ENCODE data around the gene NHSL2. TPM values are rescaled to one million over a fixed set of nuclear protein-coding genes. Genes with fewer than 3 reads are reported as not detected.

The NHSL2 gene
- total and polyA plus RNA-seq, 2 of the 13 experiments (the other 11 are each of a cell fraction or from before 2014, with no cell fraction given): not detected

DNA sequence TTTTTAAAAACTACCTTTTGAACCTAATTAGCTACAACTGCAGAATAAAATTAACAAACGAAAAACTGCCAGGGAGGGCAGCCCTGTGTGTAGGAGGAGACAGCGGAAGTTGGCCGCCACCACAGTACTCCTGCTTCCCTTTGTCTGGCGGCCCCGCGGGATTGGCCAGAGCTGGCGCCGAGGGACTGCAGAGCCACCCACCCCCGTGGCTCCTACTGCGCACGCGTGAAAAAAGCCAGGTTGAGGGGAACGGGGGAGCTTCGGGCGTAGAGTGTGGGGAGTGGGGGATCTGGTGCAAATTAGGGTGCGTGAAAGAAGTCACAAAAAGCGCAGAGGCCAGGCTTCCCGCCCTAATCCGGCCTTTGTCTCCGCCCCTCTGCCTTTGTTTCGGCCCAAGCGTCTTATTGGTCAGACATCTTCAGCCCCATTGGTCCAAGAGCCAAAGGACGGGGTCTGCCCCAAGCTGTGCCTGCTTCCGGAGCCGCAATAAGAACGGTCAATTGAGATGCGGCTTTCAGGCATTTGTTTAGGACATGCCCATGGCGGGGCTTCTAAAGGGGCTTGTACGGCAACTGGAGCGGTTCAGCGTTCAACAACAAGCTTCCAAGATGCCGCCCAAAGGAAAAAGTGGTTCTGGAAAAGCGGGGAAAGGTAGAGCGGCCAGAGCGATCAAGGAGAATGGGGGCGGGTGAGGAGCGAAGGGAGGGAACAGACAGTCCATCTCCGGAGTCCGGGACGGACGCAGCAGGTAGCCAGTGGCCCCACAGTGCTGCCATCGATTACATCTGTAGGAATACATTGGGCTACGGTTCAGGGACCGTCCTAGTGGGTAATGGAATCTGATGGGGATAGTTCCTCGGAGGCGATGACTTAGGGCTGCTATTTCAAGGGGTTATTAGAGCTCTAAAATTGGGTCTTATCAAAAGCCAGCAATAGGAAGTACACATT is 270.8 kb downstream of the NHSL2 start, which contains the start of gene PIN4 (continued):
- TF ChIP-seq MYC (CRISPR knock-in tag; IDR thresholded peaks at IDR 0.05; ENCODE audit: borderline replicate concordance) (no peak; the same call in 1 of the 2 replicates), ZNF614 (CRISPR knock-in tag; IDR thresholded peaks at IDR 0.05; ENCODE audit: borderline replicate concordance) (no peak), SKI (IDR thresholded peaks at IDR 0.05; ENCODE audit: partially characterized antibody) (no peak), SOX13 (IDR thresholded peaks at IDR 0.05) (no peak), SOX13 (CRISPR knock-in tag; conservative IDR thresholded peaks at IDR 0.05 in 1 of 2, IDR thresholded peaks at IDR 0.05 in 1 of 2) (peak in 1 of 2 experiments; percentile 46; a peak in 1 of 4 replicates), NFE2L1 (CRISPR knock-in tag; IDR thresholded peaks at IDR 0.05; ENCODE audit: borderline replicate concordance) (no peak), MZF1 (CRISPR knock-in tag; IDR thresholded peaks at IDR 0.05; ENCODE audit: borderline replicate concordance) (no peak), GATA4 (IDR thresholded peaks at IDR 0.05; ENCODE audit: borderline replicate concordance, low read depth) (no peak), ZNF263 (CRISPR knock-in tag; IDR thresholded peaks at IDR 0.05) (no peak), TSC22D2 (CRISPR knock-in tag; IDR thresholded peaks at IDR 0.05; ENCODE audit: borderline replicate concordance) (no peak), NR2C2 (CRISPR knock-in tag; IDR thresholded peaks at IDR 0.05; ENCODE audit: borderline replicate concordance) (peak; percentile 96), PHF8 (CRISPR knock-in tag; IDR thresholded peaks at IDR 0.05) (peak; percentile 67), HNF4A (CRISPR knock-in tag; IDR thresholded peaks at IDR 0.05) (peak; percentile 72), ZNF329 (CRISPR knock-in tag; IDR thresholded peaks at IDR 0.05; ENCODE audit: low read depth) (no peak), SNRNP70 (IDR thresholded peaks at IDR 0.05; ENCODE audit: low read depth, low read length) (no peak), MTA3 (CRISPR knock-in tag; IDR thresholded peaks at IDR 0.05) (no peak), MLLT10 (CRISPR knock-in tag; IDR thresholded peaks at IDR 0.05) (no peak), TCF12 (IDR thresholded peaks at IDR 0.05) (no peak), TCF12 (CRISPR knock-in tag; IDR thresholded peaks at IDR 0.05) (no peak), ZNF563 (CRISPR knock-in tag; IDR thresholded peaks at IDR 0.05) (no peak), ZNF546 (CRISPR knock-in tag; conservative IDR thresholded peaks at IDR 0.05) (no peak), YEATS2 (CRISPR knock-in tag; IDR thresholded peaks at IDR 0.05; ENCODE audit: borderline replicate concordance) (peak; percentile 74; the same call in 1 of the 2 replicates), GABPB1 (CRISPR knock-in tag; IDR thresholded peaks at IDR 0.05) (peak; percentile 56; the same call in 1 of the 2 replicates), MIER2 (CRISPR knock-in tag; IDR thresholded peaks at IDR 0.05) (no peak), ZNF30 (CRISPR knock-in tag; IDR thresholded peaks at IDR 0.05) (no peak)
- TF ChIP-seq, protein P1, sequence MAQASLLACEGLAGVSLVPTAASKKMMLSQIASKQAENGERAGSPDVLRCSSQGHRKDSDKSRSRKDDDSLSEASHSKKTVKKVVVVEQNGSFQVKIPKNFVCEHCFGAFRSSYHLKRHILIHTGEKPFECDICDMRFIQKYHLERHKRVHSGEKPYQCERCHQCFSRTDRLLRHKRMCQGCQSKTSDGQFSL (CRISPR knock-in tag; IDR thresholded peaks at IDR 0.05): 0 out of 2 replicates have a peak, but pooled peaks have one; percentile 11
- TF ChIP-seq, protein P2, sequence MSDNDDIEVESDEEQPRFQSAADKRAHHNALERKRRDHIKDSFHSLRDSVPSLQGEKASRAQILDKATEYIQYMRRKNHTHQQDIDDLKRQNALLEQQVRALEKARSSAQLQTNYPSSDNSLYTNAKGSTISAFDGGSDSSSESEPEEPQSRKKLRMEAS (IDR thresholded peaks at IDR 0.05): peak; percentile 55
- TF ChIP-seq, protein P3, sequence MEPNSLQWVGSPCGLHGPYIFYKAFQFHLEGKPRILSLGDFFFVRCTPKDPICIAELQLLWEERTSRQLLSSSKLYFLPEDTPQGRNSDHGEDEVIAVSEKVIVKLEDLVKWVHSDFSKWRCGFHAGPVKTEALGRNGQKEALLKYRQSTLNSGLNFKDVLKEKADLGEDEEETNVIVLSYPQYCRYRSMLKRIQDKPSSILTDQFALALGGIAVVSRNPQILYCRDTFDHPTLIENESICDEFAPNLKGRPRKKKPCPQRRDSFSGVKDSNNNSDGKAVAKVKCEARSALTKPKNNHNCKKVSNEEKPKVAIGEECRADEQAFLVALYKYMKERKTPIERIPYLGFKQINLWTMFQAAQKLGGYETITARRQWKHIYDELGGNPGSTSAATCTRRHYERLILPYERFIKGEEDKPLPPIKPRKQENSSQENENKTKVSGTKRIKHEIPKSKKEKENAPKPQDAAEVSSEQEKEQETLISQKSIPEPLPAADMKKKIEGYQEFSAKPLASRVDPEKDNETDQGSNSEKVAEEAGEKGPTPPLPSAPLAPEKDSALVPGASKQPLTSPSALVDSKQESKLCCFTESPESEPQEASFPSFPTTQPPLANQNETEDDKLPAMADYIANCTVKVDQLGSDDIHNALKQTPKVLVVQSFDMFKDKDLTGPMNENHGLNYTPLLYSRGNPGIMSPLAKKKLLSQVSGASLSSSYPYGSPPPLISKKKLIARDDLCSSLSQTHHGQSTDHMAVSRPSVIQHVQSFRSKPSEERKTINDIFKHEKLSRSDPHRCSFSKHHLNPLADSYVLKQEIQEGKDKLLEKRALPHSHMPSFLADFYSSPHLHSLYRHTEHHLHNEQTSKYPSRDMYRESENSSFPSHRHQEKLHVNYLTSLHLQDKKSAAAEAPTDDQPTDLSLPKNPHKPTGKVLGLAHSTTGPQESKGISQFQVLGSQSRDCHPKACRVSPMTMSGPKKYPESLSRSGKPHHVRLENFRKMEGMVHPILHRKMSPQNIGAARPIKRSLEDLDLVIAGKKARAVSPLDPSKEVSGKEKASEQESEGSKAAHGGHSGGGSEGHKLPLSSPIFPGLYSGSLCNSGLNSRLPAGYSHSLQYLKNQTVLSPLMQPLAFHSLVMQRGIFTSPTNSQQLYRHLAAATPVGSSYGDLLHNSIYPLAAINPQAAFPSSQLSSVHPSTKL (CRISPR knock-in tag; IDR thresholded peaks at IDR 0.05): no peak

Data from HepG2 (cell line).